ENCODE data around the gene ZNF3.

DNA sequence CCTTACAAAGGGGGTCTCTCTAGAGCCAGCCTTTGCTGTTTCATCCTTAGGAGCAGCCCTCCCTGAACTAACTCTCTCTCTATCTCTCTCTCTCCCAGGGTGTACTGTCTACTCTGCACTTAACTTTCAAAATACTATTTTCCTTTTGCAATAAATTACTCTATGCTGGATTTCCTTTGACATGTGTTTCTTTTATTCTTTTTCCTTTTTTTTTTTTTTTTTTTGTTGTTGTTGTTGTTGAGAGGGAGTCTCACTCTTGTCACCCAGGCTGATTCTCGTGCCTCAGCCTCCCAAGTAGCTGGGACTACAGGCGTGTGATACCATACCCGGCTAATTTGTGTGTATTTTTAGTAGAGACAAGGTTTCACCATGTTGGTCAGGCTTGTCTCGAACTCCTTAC, 1.5 kb upstream of the ZNF3 start:
- TF ChIP-seq, protein P1, sequence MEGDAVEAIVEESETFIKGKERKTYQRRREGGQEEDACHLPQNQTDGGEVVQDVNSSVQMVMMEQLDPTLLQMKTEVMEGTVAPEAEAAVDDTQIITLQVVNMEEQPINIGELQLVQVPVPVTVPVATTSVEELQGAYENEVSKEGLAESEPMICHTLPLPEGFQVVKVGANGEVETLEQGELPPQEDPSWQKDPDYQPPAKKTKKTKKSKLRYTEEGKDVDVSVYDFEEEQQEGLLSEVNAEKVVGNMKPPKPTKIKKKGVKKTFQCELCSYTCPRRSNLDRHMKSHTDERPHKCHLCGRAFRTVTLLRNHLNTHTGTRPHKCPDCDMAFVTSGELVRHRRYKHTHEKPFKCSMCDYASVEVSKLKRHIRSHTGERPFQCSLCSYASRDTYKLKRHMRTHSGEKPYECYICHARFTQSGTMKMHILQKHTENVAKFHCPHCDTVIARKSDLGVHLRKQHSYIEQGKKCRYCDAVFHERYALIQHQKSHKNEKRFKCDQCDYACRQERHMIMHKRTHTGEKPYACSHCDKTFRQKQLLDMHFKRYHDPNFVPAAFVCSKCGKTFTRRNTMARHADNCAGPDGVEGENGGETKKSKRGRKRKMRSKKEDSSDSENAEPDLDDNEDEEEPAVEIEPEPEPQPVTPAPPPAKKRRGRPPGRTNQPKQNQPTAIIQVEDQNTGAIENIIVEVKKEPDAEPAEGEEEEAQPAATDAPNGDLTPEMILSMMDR (optimal IDR thresholded peaks at IDR 0.05 in 1 of 3, IDR thresholded peaks at IDR 0.05 in 1 of 3, conservative IDR thresholded peaks at IDR 0.05 in 1 of 3; ENCODE audit: extremely low read depth in 1 of 3, insufficient read depth in 2 of 3, low read length in 3 of 3) = no peak
- no peak for TF ChIP-seq EZH2 (IDR thresholded peaks at IDR 0.05; ENCODE audit: low read length)

All from keratinocyte (primary cell).